DOHH2 (cell line): Measurements from ENCODE around the gene SLC17A9.

ENCODE experiments used
- CTCF ChIP-seq: fragments of 200-600 bp; sonication (generic); IDR thresholded peaks from one replicate; pipeline ENCODE4 v1.5.1; 2014; ENCODE audit warnings: antibody characterized with exemption, mild to moderate bottlenecking, low read depth, low read length; ENCODE audit not compliant: poor library complexity, severe bottlenecking
- EZH2phosphoT487 ChIP-seq: fragments of 200-600 bp; sonication (generic); IDR thresholded peaks from 2 replicates; pipeline ENCODE4 v1.6.1; 2017; ENCODE audit warnings: borderline replicate concordance, mild to moderate bottlenecking, antibody characterized with exemption, low read length, moderate library complexity, mixed read lengths

- TF ChIP-seq CTCF (no peak), EZH2phosphoT487 (no peak)
These were observed 9.3 kb downstream of the SLC17A9 start for GRCh38 chr20:62961799-62962198.
